HUES64 (cell line): Measurements from ENCODE around the gene VMO1.
A peak's percentile ranks its signal among the peaks of the same experiment; 100 is the strongest.

ENCODE experiments used
- H3K27ac ChIP-seq: 2 replicates; pipeline ENCODE4 v1.7.0; 2013; ENCODE audit warnings: low read depth, low read length, inconsistent platforms
- H3K27me3 ChIP-seq: 2 replicates; pipeline ENCODE4 v1.6.1; 2013; ENCODE audit warnings: mild to moderate bottlenecking, low read length; ENCODE audit not compliant: insufficient read depth
- H3K36me3 ChIP-seq: 2 replicates; pipeline ENCODE4 v1.6.1; 2013; ENCODE audit warnings: mild to moderate bottlenecking, low read length; ENCODE audit not compliant: insufficient read depth
- H3K4me1 ChIP-seq: 2 replicates; pipeline ENCODE4 v1.6.1; 2013; ENCODE audit warnings: mild to moderate bottlenecking, low read length, moderate library complexity; ENCODE audit not compliant: insufficient read depth
- H3K4me3 ChIP-seq: 2 replicates; pipeline ENCODE4 v1.5.1; 2013; ENCODE audit warnings: mild to moderate bottlenecking, low read length, moderate library complexity
- H3K9ac ChIP-seq: 2 replicates; pipeline ENCODE4 v1.6.1; 2013; ENCODE audit warnings: mild to moderate bottlenecking, low read depth, low read length
- H3K9me3 ChIP-seq: 2 replicates; pipeline ENCODE4 v1.6.1; 2013; ENCODE audit warnings: low read depth, low read length; ENCODE audit not compliant: insufficient read depth
- WGBS: fragments of 150-250, 120-280 bp; methylation state at CpG from one replicate; pipeline ENCODE4 v1.1.7; 2013; ENCODE audit warnings: missing lambda C conversion rate; 5-methylcytosine and 5-hydroxymethylcytosine counted together

The VMO1 gene

DNA sequence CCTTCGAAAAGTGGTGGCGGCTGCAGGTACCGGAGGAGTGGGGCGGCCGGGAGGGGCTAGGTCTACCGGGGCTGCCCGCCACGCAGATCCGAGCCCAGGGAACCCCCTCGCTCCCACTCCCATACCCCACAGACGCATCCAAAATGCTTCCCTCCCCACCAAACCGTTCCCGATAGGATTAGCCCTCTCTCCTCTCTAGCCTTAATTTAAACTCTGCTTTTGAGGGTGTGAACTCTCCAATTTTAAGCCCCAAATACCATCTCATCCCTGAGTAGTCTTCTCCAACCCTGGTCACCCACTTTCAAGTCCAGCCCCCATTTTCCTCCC, 46.2 kb downstream of the VMO1 start:
- Histone ChIP-seq H3K9ac (no peak overlapping the region; the same call in 1 of the 2 replicates), H3K4me1 (0 out of 2 replicates have a peak, but pooled peaks cover 3% of the 10 kb centered on the region), H3K4me3 (peak overlapping the region; percentile 56), H3K9me3 (no peaks in the 10 kb centered on the region), H3K36me3 (no peaks in the 10 kb centered on the region), H3K27ac (no peak overlapping the region), H3K27me3 (peaks cover 92% of the 10 kb centered on the region)
- WGBS: 10% methylated on average over 13 of the region's 13 CpGs

GRCh38 chr17:4739122-4740024, 46.8 kb downstream of the VMO1 start, which contains the start of the genes CXCL16 and ZMYND15:
TSS of gene CXCL16 (minus strand) at chr17:4739928. CDS start at chr17:4739339, 589 bp downstream.
TSS of gene ZMYND15 (plus strand) at chr17:4739833. CDS start at chr17:4740549, 716 bp downstream.
- 1% methylated on average over 100 of the region's 100 CpGs for WGBS
- Histone ChIP-seq H3K9ac (peak within 1 kb of the TSS; percentile 49; the same call in 1 of the 2 replicates), H3K27me3 (peaks cover 92% of the 10 kb centered on the region)

DNA sequence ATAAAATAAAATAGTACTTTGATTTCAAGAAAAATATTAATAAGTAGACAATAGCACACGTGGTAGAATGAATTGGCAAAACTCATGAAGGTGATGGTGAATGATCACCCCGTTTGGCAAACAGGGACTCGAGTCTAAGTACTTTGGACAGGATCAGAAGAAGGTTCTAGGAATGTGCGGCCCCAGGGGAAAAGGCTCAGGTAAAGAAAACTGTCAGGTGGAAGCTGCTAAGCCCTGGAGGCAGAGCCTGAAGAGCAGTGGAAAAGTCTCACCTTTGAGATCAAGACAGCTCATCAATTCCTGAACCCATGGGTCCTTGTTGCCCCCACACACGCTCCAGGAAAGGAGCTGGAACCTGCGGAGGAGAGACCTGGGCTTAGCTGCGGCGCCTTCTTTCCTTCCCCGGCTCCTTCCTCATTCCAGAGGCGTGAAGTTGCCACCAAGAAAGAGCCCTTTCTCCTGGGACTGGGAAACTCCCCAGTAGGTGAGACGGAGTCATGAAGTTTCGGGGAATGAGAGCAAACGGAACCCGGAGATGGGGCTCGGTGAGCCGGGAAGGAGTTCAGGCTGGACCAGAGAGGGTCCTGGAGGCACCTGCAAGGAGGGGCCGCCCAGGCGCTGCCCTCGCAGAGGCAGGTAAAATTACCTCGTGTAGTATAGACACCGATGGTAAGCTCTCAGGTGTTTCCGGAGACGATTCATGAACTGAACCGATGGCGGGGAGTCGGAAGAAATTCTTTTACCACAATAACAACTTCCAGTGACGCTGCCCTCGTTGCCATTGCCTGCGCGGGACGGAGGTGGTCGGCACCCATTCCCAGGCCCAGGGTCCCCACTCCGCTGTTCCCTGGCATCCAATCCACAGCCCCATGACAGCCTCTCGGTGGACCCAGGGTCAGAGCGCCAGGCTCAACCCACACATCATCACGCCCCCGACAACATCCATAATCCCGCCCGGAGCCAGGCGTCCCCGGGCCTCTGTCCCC, 47.7 kb downstream of the VMO1 start:
- peak overlapping the region; percentile 56 for H3K4me3 ChIP-seq
- no peaks in the 10 kb centered on the region for H3K4me1 ChIP-seq
- H3K9me3 ChIP-seq: no peaks in the 10 kb centered on the region
- H3K36me3 ChIP-seq: peaks cover 1% of the 10 kb centered on the region; the same call in 1 of the 2 replicates
- 12% methylated on average over 41 of the region's 41 CpGs for WGBS
- peak overlapping the region; percentile 49; the same call in 1 of the 2 replicates for H3K9ac ChIP-seq
- no peak overlapping the region for H3K27ac ChIP-seq
- H3K27me3 ChIP-seq: peaks cover 83% of the 10 kb centered on the region

More at GRCh38 chr17:4739122-4740024, 46.8 kb downstream of the VMO1 start, which contains the start of the genes CXCL16 and ZMYND15:
- Histone ChIP-seq H3K4me3 (peak within 1 kb of the TSS; percentile 56), H3K9me3 (no peaks in the 10 kb centered on the region), H3K4me1 (no peaks in the 10 kb centered on the region), H3K36me3 (no peaks in the 10 kb centered on the region), H3K27ac (no peak within 1 kb of the TSS)

- Histone ChIP-seq H3K9ac (no peak overlapping the region), H3K4me1 (no peaks in the 10 kb centered on the region), H3K27me3 (peaks cover 59% of the 10 kb centered on the region), H3K4me3 (no peak overlapping the region), H3K27ac (no peak overlapping the region), H3K36me3 (peaks cover 7% of the 10 kb centered on the region), H3K9me3 (no peaks in the 10 kb centered on the region)
- 79% methylated on average over 9 of the region's 9 CpGs for WGBS
Measured at GRCh38 chr17:4735876-4736651, 50.1 kb downstream of the VMO1 start.
